Activated CD4-positive, alpha-beta T cell treated with anti-CD3 and anti-CD28 coated beads, Interleukin-2, amount 50 U/mL, for 24 hours (primary cell): Measurements from ENCODE around the gene CHD5.
"Not testable (repeated sequence)": the region's sequence is repeated elsewhere in the genome, so short reads cannot be mapped to it uniquely, and the experiment has no call there.

Experiments
- DNase-seq, 2 donors: peaks; one replicate each; pipeline ENCODE4 v3.0.0-alpha.2; 2020; ENCODE audit warnings: low read depth in 1 of 2, low spot score in 1 of 2

CHD5 gene

DNA sequence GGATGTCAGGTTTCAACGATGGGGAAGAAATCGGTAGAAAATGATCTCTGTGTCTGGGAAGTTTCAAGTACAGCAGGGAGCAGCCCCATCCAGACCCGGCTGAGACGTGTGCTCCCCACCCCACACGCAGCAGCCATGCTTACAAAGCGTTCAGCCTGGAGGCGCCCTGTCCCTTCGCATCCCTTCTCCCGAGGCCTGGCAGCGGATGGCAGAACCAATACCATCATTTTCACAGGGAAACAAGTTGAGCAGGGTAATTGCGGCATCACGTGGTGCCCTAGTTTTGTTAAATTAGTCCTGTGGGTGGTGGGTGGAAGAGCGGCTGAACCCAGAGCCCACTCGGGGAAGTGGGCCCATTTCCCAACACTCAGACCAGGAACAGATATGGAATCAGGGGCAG is 110.5 kb downstream of the CHD5 start:
- DNase-seq, result no peak

GRCh38 chr1:6068932-6069331 is 111.2 kb downstream of the CHD5 start:
- no peak for DNase-seq

DNA sequence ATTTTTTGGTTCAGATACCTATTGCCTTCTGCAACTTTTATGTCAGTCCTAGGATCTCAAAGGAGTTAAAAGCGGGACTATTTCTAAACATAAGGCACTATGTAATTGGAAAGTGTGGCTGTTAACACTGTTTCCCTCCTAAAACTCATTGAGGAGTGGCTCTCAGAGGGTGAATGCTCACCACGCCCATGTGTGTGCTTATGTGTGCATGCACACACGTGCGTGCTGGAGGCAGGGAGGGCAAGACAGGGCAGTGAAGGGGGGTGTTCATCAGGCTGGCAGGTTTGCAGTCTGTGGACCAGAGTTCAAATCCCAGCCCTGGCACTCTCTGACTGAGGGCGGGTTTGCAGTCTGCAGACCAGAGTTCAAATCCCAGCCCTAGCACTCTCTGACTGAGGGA is 112.0 kb downstream of the CHD5 start:
- DNase-seq, result no peak

- DNase-seq, result no peak
Measured at GRCh38 chr1:6066680-6067079, 113.4 kb downstream of the CHD5 start.

- DNase-seq, result no peak
Measured at GRCh38 chr1:6065093-6065858, 114.8 kb downstream of the CHD5 start.

GRCh38 chr1:6063532-6064053 is 116.5 kb downstream of the CHD5 start:
- DNase-seq, result not testable (repeated sequence)

- DNase-seq, result no peak
Measured at GRCh38 chr1:6062670-6063069, 117.5 kb downstream of the CHD5 start.

GRCh38 chr1:6059866-6060265 is 120.3 kb downstream of the CHD5 start:
- no peak for DNase-seq

GRCh38 chr1:6057170-6057845 is 122.8 kb downstream of the CHD5 start:
- DNase-seq, result no peak

DNA sequence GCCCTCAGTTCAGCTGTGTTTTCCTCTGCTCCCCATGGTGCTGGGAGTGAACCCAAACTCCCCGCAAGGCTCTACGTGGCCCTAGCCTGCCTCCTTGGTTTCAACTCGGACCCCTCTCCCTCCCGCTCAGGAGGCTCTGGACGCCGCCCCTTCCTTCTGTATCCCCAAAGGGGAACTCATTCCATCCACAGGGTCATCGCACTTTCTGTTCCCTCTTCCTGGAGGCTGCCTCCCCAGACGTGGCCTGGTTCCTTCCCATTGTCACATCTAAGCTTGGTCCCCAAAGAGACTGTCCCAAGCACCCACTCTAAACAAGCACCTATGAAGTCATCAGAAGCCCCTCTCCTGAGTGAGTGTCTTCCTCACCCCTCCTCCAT is 123.6 kb downstream of the CHD5 start:
- DNase-seq, result no peak

DNA sequence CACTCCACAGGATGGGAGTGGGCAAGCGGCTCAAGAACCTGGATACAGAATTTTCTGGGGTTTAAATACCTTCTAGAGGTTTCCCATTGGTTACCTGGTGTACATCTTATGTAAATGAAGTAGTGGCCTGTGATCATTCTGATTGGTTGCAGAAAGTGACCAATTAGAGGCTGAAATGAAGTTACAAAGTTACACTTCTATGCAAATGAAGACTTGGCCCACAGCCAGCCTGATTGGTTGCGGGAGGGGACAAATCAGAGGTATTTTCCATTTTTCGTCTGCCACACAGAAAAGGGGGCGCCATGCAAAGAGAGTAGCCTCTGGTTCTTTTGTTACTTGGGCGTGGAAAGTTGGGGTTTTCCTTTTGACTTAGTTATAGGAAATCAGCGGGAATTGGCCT is 125.5 kb downstream of the CHD5 start:
- DNase-seq, result no peak

- no peak for DNase-seq
Measured at GRCh38 chr1:6053206-6053546, 126.9 kb downstream of the CHD5 start.

GRCh38 chr1:6052543-6053205 is 127.4 kb downstream of the CHD5 start:
- DNase-seq, result no peak
